Fibroblast of skin of scalp (primary cell): ENCODE measurements around the gene CDK17.
A peak's percentile ranks its signal among the peaks of the same experiment; 100 is the strongest.
"Not testable (repeated sequence)": the region's sequence is repeated elsewhere in the genome, so short reads cannot be mapped to it uniquely, and the experiment has no call there.

Source experiments
- DNase-seq: peaks from one replicate; pipeline ENCODE4 v3.0.0-alpha.2; 2013

Gene CDK17

DNA sequence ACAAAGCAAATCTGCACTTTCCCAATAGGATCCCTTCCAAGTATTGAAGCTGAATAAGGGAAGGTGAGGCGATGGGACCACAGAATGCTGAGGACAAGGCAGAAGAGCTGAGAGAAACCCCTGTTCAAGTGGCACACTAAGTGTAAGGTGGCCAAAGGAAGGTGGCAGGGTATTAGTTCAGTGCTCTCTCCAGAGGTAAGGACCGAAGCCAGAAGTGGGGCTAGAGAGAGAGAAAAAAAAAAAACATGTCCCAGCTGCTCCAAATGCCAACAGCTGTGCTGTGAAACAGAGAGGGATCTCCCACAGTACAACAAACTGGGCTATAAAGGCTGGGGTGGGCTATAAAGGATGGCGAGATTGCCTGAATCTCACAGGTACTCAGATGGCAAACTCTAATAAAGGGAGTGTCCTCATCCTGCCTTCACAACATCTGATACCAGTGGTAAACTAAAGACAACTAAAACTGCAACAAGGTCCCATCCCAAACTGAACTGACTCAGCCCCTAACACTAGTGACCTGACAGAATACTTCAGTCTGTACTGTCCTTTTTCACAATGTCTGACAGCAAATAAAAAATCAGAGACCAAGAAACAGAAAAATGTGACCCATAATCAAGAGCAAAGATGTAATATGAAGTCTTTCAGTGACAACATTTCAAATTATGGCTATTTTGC, 47.9 kb downstream of the CDK17 start:
- DNase-seq = no peak

DNA sequence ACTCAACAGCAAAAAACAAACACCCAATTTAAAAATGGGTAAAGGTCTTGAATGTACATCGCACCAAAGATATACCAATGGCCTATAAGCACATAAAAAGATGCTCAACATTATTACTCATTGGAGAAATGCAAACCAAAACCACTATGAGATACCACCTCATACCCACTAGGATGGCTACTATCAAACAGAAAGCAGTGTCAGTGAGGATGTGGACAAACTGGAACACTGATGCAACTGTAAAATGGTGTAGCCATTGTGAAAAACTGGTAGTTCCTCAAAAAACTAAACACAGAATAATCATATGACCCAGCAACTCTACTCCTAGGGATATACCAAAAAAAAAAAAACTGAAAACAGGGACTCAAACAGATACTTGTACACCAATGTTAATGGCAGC, 49.3 kb downstream of the CDK17 start:
- no peak for DNase-seq

DNA sequence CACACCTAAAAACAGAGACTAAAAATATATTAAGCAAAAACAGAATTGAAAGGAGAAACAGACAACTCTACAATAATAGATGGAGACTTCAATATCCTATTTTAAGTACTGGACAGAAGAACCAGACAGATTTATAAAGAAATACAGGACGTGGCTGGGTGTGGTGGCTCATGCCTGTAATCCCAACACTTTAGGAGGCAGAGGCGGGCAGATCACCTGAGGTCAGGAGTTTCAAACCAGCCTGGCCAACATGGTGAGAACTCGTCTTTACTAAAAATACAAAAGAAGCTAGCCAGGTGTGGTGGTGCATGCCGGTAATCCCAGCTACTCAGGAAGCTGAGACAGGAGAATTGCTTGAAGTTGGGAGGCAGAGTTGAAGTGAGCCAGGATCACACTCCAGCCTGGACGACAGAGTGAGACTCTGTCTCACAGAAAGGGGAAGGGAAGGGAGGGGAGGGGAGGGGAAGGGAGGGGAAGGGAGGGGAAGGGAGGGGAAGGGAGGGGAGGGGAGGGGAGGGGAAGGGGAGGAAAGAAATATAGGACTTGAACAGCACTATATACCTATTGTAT, 53.0 kb downstream of the CDK17 start:
- no peak for DNase-seq

DNA sequence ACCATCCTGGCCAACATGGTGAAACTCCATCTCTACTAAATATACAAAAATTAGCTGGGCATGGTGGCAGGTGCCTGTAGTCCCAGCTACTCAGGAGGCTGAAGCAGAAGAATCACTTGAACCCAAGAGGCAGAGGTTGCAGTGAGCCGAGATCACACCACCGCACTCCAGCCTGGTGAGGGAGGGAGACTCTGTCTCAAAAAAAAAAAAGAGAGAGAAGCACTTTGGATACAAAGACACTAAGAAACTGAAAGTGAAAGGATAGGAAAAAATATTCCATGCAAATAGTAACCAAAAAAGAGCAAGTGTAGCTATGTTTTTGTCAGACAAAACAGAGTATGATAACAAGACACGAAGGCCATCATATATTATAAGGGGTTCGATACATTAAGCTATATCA, 53.5 kb downstream of the CDK17 start:
- DNase-seq = not testable (repeated sequence)

DNA sequence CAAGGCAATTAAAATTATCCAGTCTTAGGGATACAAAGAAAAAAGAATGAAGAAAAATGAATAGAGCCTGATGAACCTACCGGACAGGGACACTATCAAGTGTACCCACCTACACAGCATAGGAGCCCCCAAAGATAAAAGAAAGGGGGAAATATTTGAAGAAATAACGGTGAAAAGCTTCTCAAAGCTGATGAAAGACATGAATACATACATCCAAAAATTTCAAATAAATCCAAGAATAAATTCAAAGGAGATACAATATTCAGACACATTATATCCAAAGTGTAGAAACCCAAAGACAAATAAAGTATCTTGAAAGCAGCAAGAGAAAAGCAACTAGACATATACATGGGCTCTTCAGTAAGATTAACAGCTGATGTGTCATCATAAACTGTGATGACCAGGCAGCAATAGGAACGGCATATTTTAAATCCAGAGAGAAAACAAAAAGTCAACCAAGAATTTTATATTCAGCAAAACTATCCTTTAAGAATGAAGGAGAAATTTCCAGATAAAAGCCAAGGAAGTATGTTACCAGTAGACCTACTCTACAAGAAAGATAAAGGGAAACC, 56.0 kb downstream of the CDK17 start:
- DNase-seq = no peak

DNA sequence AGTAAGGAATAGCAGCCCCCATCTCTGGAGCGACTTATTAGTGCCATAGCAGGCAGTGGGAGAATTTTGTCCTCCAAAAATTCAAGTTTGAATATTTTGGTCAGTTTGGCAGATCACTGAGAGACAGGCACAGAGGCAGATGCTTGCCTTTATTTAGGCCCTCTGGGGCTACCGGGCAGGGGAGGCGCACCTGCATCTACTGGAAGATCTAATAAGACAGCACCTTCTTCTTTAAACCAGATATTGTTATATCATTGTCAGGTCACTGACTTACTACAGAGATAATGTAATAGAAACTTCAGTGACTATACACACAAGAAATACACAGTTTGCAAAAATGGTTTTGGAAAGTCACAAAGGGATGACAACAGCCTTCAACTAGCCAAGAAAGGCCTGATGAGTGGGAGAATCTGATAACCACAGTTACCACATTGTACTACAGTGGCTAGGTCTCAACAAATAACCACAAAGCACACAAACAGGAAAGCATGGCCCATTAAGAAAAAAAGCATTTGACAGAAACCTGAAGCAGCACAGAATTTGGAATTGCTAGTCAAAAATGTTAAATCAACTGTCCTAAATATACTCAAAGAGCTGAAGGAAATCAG, 56.8 kb downstream of the CDK17 start:
- DNase-seq = no peak

DNA sequence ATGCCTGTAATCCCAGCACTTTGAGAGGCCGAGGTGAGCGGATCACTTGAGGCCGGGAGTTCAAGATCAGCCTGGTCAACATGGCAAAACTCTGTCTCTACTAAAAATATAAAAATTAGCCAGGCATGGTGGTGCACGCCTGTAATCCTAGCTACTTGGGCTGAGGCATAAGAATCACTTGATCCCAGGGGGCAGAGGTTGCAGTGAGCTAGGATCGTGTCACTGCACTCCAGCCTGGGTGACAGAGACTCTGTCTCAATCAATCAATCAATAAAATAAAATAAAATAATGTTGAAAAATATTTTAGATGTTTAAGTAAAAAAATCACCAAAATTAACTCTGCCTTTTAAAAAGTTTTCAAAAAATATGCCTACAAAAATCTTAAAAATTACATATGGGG, 60.6 kb downstream of the CDK17 start:
- not testable (repeated sequence) for DNase-seq

DNA sequence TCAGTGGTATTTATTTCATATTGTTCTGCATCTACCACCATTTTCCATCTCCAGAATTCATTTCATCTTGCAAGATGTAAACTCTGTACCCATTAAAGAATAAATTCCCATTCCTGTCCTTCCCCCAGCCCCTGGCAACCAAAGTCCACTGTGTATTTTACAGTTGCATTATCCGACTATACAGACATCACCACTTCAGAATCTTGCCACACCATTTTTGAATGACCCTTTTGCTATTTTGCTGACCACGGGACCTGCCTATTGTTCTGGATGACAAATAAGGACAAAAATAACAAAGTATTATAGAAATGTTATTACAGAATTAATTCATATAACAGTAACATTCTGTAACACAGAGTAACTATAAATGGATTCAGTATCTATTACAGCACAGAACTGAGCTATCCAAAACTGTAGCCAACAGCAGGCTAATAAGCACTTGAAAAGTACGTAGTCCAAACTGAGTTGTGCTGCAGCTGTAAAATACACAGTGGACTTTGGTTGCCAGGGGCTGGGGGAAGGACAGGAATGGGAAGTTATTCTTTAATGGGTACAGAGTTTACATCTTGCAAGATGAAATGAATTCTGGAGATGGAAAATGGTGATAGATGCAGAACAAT, 61.3 kb downstream of the CDK17 start:
- no peak for DNase-seq

DNA sequence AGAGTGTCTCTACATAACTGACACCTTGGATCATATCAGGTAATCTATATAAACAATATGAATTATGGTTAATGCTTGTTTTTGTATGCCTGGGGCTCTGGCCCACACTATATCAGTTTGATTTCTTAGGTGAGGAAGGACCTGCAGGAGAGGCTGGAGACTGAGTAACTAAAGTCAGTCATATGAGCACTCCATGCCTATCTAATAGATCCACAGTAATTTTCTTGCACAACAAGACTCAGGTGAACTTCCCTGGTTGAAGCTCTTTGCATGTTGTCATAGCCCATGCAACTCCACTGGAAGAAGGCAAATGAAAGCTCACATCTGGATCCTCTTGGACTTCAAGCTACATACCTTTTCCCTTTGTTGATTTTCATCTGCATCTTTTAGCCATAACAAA, 62.3 kb downstream of the CDK17 start:
- no peak for DNase-seq

DNA sequence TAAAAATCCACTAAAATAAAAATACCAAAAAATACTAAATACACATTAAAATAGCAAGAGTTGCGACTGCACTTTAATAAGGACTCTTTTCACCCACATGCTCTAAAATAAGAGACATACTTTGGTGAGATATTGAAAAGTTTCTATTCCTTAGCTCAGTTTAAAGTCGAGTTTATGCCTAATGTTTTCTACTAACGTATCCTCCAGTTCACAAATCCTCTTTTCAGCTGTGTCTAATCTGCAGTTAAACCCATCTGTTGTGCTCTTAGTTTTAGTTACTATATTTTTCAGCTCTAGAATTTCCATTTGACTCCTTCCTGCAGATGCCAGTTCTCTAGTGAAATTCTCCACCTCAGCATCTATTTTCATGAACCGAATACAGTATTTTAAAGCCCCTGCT, 63.8 kb downstream of the CDK17 start:
- no peak for DNase-seq

DNA sequence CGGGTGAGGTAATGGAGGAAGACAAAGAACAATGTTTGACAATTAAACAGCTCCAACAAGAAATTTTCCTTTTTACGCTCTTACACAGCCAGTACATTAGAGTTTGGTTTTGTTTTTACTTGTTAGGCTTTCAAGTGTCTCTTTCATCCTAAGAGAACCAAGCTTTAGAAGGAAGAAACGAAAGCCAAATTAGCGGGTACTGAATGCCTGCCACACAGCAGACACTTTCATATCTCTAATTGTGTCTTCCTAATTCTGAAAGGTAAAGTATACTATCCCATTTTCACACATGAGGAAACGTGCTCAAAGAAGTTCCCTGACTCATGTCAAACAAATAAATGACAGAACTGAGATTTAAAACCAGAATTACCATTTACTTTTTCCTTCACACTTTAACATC, 65.0 kb downstream of the CDK17 start:
- no peak for DNase-seq

DNA sequence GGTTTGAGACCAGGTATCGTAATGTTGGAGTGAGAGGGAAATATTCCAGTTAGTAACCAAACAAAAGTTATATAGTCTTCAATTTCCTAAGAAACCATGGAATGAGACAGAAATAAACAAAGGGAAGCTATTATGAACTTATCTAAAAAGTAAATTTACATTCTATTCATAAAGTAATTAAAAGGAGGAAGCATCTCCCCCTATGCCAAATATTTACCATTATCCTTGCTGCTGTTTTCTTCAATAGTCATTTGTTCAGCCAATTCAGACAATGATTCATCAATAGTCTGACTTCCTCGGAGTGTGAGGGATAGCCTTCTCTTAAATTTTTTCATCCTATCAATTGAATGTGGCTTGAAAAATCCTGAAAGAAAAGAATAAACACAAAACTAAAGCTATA, 65.7 kb downstream of the CDK17 start:
- DNase-seq = no peak

DNA sequence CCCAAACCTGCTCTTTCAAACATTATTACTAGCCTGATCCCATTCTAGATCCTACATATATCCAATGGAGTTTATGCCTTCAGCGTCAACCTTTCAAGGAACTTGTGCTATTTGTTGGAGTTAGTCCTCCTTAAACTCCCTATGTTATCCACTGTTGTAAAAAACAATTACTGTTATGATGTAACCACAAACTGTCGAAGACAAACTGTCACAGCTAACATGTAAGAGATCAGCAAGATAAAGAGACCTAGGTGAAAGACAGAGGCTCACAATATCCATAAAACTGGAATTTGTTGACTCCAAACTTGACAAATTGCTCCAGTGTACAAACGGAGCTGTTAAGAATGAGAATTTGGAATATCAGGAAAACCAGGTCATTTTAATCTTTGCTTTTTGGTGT, 70.7 kb downstream of the CDK17 start:
- no peak for DNase-seq

DNA sequence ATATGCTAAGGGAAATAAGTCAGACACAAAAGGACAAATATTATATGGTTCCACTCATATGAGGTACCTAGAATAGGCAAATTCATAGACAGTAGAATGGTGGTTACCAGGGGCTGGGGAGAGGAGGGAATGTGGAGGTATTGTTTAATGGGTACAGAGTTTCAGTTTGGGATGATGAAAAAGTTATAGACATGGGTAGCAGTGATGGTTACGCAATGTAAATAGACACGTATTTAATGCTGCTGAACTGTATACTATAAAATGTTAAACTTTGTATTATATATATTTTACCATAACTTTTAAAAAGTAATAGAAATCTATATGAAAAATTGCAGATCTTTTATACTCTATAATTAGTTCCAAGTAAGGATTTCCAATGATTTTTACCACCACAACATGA, 71.2 kb downstream of the CDK17 start:
- no peak for DNase-seq

DNA sequence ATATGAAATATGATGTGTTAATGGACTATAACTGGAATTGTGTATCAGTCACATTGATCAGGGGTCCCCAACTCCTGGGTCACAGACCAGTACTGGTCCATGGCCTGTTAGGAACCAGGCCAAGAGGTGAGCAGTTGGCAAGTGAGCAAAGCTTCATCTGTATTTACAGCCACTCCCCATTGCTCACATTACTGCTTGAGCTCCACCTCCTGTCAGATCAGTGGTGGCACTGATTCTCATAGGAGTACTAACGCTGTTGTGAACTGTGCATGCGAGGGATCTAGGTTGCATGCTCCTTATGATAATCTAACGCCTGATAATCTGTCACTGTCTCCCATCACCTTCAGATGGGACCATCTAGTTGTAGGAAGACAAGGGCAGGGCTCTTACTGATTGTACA, 72.3 kb downstream of the CDK17 start:
- no peak for DNase-seq

DNA sequence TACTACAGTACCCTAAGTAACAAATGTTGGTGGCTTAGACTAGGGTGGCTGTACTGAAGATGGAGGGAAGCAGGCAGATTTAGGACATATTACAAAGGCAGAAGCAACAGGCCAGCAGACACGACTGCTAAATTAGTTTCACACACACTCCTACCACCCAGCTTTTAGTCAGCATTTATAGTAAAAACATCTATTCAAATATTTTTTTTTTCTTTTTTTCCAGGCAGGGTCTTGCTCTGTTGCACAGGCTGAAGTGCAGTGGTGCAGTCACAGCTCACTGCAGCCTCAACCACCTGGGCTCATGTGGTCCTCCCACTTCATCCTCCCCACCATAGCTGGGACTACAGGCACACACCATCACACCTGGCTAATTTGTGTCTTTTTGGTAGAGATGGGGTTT, 72.9 kb downstream of the CDK17 start:
- DNase-seq = no peak

DNA sequence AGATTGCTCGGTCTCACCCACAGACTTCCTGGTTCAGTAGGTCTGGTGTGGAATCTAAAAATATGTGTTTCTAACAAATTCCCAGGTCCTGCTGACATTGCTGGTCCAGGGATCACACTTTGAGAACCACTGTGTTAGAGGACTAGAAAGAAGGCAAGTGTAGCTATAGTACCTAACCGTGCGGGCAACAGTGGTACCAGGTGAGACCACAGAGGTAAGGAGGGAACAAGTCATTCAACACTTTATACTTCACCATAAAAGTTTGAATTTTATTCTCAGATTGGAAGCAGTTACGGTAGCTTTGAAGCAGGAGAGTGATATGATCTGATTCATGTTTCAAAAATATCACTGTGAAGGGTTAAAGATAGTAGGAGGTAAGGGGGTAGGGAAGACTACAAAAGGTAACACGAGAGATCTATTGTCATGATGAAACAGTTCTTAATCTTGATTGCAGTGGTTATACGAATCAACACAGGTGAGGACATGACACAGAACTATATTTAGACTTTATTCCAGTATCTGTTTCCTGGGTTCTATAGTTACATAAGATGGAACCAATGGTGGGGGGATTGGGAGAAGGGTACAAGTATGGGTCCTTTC, 73.5 kb downstream of the CDK17 start:
- DNase-seq = no peak

DNA sequence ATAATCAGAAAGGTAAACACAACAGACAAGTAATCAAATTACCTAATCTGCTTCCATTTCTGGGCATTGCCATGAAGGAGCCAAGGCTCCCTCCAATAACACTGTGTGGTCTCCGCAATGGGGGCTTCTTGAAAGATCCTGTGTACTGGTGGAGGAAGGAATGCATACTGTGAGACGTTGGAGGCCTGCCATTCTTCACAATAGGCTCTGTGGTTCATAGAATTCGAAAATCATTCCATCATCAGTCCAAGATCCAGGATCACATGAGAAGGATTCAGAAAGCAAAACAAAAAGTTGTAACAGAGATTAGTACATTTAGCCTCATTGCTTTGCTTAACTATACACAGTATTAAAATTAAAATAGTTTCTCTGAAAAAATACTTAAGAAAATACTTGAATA, 76.3 kb downstream of the CDK17 start:
- peak; percentile 12 for DNase-seq

DNA sequence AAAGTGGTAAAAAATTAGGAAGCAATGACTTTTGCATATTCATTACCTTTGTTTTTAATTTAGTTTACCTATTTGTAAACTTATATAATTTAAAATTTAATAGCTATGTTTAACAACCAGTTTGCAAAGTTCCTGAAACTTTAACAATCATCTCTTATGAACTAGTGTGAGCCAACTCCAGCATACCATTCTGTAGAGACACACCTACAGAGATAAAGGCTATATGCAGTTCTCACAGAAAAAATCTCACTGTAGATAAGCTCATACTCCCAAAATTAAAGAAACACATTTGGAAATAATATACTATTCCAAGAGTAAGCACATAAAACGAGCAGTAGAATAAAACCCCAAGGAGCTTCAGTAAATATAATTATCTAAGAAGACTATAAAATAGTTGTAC, 77.5 kb downstream of the CDK17 start:
- no peak for DNase-seq

DNA sequence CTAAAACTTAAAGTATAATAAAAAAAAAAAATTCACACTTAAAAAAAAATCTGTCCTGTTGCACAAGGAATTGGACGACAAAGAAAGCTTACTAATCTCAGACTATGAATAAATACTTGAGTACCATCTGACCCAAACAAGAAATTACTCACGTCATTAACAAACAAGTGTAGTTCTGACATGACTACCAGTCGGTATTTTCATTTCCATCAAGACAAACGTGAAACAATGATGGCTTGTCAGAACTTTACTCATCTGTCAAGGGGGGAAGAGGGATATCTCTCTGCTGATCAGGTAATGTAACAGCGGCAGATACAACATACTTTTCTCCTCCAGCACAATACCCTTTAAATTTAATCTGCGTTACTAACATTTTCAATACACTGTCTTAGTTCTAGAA, 78.3 kb downstream of the CDK17 start:
- DNase-seq = no peak

DNA sequence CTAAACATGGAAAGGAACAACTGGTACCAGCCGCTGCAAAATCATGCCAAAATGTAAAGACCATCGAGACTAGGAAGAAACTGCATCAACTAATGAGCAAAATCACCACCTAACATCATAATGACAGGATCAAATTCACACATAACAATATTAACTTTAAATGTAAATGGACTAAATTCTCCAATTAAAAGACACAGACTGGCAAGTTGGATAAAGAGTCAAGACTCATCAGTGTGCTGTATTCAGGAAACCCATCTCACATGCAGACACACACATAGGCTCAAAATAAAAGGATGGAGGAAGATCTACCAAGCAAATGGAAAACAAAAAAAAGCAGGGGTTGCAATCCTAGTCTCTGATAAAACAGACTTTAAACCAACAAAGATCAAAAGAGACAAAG, 82.4 kb downstream of the CDK17 start:
- DNase-seq = not testable (repeated sequence)

DNA sequence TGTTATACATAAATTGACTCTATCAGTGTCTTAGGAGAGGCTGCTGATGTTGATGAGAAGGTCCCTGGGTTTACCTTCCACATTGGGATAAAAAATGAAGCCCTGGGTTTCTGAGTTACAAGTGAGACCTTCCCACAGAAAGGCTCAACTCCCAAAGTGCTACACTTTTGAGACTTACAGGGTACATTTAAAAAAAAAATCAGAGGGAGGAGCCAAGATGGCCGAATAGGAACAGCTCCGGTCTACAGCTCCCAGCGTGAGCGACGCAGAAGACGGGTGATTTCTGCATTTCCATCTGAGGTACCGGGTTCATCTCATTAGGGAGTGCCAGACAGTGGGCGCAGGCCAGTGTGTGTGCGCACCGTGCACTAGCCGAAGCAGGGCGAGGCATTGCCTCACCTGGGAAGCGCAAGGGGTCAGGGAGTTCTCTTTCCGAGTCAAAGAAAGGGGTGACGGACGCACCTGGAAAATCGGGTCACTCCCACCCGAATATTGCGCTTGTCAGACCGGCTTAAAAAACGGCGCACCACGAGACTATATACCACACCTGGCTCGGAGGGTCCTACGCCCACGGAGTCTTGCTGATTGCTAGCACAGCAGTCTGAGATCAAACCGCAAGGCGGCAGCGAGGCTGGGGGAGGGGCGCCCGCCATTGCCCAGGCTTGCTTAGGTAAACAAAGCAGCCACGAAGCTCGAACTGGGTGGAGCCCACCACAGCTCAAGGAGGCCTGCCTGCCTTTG, 84.3 kb downstream of the CDK17 start:
- DNase-seq = not testable (repeated sequence)

DNA sequence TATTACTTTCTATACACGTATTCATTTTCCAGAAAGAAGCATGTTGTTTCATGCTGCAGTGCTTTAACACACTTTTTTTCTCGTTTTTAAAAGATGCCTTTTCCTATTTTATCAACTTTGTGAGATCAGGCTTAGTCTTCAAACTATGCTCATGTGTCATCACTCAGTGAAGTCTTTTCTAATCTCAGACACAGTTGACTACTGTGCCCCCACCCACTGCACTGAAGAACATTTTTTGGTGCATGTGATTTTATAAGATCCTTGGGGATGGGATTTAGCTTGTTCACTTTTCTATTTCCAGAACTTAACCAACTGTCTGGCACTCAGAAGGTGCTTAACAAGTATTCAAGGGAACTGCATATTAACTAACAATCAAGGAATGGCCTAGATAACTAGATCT, 85.5 kb downstream of the CDK17 start:
- DNase-seq = peak; percentile 15
